HL-60/S4 treated with phorbol 12-myristate 13-acetate at 8.2 ng/mL for 4 days and 3 days (cell line): ENCODE data around the gene SCGB3A1.

Experiments used
- in situ Hi-C: fragments of 300-500 bp; cut with MboI; formaldehyde crosslinking; loops from 2 replicates; pipeline ENCODE4 v1.15.0; 2022; ENCODE audit warnings: low sequenced_read_pairs

SCGB3A1 gene

GRCh38 chr5:180625791-180626660 lies 34.7 kb upstream of the SCGB3A1 start:
- in situ Hi-C loops, result no loop called here

DNA sequence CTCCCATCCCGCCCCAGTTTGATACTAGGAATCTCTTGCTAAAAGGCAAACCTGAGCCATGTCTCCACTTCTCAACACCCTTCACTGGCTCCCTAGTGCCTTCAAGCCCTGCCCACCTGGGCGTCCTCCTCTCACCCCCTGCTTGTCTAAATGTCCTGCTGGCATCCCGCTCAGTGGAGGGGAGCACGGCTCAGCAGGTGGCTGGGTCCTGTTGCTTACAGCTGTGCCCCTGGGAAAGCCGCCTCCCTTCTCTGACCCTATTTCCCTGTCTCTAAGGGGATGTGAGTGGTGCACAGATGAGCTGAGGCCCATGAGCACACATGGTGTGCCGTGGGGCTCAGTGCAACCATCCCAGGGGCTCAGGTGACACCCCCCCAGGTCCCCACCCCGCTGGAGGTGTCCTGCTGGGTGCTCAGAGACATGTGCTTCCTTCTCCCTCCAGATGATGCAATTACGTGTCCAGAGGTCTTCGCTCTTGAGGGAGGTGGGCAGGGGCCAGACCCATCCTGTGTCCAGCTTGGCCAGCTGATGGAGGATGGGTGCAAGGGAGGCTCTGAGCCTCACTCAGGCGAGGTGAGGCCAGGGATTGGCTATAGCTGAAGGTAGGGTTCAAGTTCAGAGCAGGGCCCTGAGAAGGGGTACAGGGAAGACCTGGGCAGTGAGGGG lies 34.0 kb upstream of the SCGB3A1 start:
- in situ Hi-C loops, result no loop called here

DNA sequence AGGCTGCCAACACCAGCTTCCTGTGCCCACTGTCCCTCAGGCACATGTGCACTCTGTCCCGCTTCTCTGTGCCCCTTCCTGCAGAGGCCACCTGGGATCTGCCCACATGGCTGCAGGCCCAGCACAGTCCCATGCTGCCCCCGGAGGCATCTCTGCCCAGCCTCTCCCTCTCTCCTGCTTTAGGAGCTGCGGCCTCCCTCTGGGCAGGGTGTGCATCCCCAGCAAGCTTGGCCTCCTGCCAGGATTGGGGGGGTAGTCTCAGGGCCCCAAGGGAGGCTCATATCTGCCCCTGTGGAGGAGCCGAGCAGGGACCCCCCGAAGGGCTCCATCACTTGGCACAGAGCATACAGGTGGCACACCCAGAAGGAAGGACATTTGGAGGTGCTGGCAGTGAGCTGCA lies 33.3 kb upstream of the SCGB3A1 start:
- in situ Hi-C loops, result no loop called here

DNA sequence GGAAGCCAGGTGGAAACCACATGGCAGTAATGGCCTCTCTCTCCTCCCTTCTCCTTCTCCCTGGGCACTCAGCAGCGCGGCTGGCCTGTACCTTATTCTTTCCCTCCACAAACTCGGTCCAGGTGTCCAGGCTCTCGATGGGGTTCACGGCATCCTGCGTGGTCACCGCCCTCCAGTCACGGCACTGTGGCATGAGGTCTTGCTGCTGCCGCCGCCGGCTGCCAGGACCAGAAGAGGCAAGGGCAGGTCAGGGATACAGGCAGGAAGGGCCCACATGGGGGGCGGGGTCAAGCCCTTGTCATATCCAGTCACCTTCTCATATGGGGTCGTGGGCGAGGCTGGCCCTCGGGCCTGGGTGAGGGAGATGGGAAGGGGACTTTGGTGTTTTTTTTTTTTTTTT lies 32.5 kb upstream of the SCGB3A1 start:
- in situ Hi-C loops, result no loop called here

DNA sequence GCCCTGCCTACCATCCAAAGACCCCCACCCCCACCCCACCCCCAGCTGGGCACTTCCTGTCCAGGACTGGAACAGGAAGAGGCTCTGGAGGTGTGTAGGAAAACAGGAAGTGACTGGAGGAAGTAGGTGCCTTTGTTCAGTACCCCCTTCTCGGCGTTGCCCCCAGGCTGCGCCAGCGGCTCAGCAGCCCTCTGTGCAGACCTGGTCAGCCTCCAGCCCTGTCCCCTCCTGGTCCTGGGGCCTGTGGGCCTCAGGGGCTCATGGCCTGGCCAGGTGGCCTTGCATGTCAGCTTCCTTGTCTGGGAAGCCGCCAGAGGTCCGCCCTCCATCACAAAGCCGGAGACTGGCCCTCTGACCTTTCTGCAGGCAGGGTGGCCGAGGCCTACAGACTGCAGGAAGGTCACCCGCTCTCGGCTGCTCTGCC lies 32.1 kb upstream of the SCGB3A1 start:
- in situ Hi-C loops, result no loop called here

- in situ Hi-C loops, result no loop called here
Measured at GRCh38 chr5:180622910-180623309, 31.6 kb upstream of the SCGB3A1 start.

- in situ Hi-C loops, result no loop called here
Measured at GRCh38 chr5:180621311-180621710, 30.0 kb upstream of the SCGB3A1 start.

GRCh38 chr5:180620014-180620413 lies 28.7 kb upstream of the SCGB3A1 start:
- in situ Hi-C loops, result no loop called here

DNA sequence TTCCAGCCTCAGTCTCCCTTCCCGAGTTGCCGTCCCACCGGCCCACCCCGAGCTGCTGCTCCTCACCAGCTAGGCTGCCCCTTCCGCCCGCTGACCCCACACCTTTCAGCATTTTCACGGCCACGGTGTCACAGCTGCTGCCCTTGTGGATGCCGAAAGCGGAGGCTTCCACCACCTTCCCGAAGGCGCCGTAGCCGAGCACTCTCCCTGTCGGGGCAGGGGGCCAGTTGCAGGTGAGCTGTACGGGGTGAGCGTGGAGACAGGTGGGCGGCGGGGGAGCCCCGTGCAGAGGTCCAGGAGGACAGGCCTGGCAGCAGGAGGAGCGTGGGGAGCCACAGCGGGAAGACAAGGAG lies 28.2 kb upstream of the SCGB3A1 start:
- in situ Hi-C loops, result no loop called here

DNA sequence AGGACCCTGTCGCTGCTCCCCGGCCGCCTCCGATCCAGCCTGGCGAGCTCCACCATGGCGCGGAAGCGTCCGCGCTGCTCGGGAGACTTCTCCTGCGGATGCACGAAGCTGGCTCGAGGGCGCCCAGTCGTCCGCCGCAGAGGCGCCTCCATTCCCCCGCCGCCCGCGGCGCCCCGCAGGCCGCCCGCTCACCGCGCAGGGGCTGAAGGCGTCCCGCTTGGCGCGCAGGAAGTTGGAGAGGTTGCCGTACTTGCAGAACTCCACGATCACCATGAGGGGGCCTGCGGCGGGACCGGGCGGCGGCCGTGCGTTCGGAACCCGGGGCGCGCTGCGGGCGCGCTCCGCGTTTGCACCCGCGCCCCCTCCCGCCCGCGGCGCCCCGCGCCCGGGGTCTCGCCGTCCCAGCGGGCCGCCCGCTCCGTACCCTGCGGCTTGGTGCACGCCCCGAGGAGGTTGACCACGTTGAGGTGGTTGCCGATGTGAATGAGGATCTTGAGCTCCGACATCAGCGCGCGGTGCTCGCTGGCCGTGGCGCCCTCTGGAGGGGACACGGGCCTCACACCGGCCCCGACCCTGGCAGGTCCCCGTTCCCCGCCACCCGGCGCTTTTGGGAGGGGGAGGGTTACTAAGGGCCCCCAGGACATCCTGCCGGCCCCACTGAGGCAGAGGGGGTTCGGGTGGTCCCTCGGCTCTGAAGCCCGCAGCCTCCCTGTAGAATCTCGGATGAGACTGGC lies 27.7 kb upstream of the SCGB3A1 start:
- in situ Hi-C loops, result no loop called here

DNA sequence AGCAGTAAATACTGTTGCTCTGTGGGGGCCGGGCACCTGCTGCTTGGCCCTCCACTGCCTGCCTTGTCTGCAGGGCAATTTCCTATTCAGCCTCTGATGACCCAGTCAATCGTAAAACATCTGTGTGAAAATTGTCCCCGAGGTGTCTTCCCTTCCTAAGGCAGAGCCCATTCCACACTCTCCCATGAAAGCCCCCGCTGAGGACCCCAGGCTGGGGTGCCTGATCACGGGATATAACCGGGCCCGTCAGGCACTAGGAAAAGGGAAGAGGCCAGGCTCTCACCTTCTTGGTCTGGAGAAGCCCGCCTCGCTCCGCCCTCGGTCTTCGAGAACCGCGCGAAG lies 27.2 kb upstream of the SCGB3A1 start:
- in situ Hi-C loops, result no loop called here

DNA sequence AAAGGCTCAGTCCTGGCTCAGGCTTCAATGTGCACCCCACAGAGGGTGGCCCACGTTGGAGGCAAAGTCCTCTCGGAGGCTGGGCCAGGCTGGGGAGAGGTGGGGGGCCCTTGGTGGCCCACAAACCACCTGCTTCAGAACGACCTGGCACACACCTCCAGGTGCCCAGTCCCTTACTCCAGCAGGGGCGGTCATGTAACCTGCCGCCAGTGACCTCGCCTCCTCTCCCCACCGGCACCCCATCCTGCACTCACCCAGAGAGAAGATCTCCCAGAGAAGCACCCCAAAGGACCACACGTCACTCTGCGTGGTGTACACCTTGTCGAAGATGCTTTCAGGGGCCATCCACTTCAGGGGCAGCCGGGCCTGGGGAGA lies 22.5 kb upstream of the SCGB3A1 start:
- in situ Hi-C loops, result no loop called here

DNA sequence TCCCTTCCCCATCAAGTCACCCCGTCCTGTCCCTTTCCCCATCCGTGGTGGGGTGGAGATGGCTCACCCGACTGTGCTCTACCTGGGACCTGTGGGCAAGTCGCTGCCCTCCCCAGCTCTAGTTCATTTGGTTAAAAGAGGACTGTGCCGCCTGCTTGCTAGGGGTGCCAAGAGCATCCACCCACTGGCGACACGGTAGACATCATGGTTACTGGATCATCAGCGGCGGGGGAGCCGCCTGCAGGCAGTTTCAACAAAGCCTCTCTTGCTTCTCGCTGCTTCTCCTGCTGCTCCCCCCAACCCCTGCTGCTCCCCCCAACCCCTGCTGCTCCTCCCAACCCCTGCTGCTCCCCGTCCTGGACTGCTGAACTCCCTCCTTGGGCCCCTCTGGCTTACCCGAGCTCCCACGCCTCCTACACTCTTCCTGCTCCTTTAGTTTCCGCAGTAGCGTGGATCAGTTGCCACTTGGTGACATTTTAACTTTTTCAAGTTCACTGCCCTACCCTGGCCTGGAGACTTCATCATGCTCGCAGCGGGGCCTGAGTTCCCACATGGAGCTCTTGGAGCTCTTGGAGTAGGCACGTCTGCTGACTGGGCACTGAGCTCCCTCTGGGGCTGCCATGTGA lies 22.0 kb upstream of the SCGB3A1 start:
- in situ Hi-C loops, result no loop called here

DNA sequence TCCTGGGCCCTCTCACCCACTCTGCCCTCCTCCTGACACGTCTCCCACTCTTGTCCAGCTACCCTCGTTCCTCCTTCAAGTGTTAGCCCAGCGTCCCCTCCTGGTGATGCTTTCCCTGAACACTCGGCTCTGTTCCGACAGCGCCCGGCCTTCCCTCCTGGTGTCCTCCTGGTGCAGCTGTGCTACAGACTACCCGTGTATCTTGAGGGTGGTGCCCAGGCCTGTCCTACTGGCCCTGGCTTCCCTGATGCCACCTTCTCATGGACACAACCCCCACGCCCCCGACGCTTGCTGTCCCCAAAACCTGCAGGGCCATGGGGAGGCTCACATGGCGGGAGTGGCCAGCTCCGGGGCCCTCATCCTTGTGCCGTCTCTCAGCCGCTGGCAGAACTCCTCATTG lies 21.4 kb upstream of the SCGB3A1 start:
- in situ Hi-C loops, result no loop called here

- in situ Hi-C loops, result no loop called here
Measured at GRCh38 chr5:180611140-180611850, 20.0 kb upstream of the SCGB3A1 start.

DNA sequence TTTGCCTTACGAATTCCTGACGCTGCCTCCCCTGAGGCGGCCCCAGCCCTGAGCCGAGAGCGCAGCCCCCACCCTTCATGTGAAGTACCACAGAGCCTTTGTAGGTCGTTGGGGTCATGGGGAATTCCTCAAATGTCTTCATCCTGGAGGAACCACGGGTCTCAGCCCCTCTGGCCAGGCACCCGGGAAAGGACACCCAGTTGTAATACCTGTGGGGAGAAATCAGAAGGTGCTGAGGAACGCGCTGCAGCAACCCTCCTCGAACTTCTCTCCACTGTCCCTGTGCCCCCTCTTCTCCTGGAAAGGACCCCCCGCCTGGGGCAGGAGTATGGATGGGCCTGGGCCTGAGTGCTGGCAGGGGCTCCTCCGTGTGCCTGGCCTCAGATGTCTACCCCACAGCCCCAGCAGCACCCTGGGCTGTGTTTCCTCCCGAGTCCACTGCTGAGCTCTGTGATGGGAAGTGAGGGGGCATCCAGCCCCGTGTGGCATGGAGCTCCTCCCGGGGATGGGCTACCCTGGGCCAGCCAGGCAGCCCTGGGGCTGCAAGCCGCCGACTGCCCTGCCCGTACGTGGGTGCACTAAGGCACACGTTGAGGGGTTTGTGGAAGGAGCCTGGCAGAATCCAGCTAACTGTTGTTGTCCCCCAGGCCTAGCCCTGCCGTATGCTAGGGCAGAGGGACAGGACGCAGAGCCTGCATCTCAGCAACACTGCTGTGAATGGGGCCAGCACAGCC lies 18.7 kb upstream of the SCGB3A1 start:
- in situ Hi-C loops, result no loop called here

GRCh38 chr5:180609386-180609785 lies 18.1 kb upstream of the SCGB3A1 start:
- in situ Hi-C loops, result no loop called here

DNA sequence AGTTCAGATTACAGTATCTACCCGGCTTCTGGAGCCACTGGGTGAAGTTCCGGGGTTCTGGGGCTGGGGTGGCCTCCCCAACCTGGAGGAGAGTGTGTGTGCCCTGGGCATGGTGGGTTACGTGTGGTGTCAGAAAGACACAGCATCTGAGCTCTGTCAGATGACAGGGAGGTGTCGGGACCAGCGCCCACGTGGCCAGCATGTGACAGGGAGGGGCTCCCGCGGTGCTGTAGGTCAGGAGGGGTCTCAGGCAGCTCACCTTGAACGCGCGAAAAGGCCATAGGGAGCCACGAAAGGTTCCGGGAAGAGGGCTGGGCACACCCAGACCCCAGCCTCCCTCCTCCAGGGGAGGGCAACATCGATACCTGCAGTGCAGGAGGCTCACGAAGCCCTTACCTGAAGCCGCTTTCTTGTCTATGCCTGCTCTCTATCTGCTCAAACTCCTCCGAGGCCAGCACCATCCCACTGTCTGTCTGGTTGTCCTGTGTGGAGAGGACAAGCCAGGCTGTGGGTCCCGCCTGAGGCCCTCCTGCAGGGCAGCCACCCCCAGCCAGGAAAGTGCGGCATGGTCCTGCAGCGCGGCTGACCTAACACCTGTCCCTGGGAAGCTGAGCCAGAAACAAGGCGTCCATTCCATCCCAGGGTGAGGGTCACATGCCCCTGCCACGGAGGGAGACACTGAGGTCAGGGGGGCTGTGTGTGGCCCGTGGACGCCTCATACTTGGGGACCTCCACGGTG lies 17.4 kb upstream of the SCGB3A1 start:
- in situ Hi-C loops, result no loop called here

DNA sequence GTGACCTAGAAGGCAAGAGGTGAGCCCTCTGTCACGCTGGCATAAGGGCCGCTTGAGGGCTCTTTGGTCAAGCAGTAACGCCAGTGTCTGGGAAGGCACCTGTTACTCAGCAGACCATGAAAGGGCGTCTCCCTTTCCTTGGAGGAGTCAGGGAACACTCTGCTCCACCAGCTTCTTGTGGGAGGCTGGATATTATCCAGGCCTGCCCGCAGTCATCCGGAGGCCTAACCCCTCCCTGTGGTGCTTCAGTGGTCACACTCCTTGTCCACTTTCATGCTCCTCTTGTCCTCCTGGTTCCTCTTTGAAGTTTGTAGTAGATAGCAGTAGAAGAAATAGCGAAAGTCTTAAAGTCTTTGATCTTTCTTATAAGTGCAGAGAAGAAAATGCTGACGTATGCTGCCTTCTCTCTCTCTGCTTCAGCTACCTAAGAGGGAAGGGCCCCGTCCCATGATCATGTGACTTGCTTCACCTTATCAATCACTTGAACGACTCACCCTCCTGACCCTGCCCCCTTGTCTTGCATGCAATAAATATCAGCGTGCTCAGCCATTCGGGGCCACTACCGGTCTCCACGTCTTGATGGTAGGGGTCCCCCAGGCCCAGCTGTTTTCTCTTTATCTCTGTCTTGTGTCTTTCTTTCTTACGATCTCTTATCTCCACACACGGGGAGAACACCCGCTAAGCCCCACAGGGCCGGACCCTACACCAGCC lies 16.7 kb upstream of the SCGB3A1 start:
- in situ Hi-C loops, result no loop called here
